H1 (cell line): ENCODE measurements around the gene MYRIP. TPM values are rescaled to one million over a fixed set of nuclear protein-coding genes. Genes with fewer than 3 reads are reported as not detected.

Experiments used
- CTCF ChIA-PET: fragments of 300-600 bp; sonication (Branson Sonifier 250); formaldehyde crosslinking; loops from one replicate; lab custom pipeline; 2021; ENCODE audit not compliant: partially characterized antibody; lab: Charles Lee
- POLR2A ChIA-PET: fragments of 300-600 bp; sonication (Branson Sonifier 250); formaldehyde crosslinking; loops from one replicate; lab custom pipeline; 2021; ENCODE audit warnings: inconsistent platforms; ENCODE audit not compliant: partially characterized antibody; lab: Charles Lee
- DNase-seq, 2 experiments: peaks; one replicate each; pipeline versions ENCODE4 v3.0.0 to v3.0.0-alpha.2; 2010 to 2022; ENCODE audit warnings: low spot score in 2 of 2, low read depth in 1 of 2, mixed read lengths in 1 of 2
- FAIRE-seq: peaks from 2 replicates; lab custom pipeline; 2011; peaks lifted over from hg19 to GRCh38; lab: Jason Lieb, UNC
- H2AFZ ChIP-seq: 2 replicates; pipeline ENCODE4 v1.8.1; 2012; ENCODE audit warnings: low read length, inconsistent platforms
- H2AK5ac ChIP-seq: 2 replicates; pipeline ENCODE4 v1.6.1; 2013; ENCODE audit warnings: low read depth, low read length
- H2BK120ac ChIP-seq: replicated peaks from 2 replicates; pipeline ENCODE3; 2013; ENCODE audit warnings: low read depth, low read length, inconsistent platforms
- H2BK12ac ChIP-seq: 2 replicates; pipeline ENCODE4 v1.6.1; 2013; ENCODE audit warnings: low read depth, low read length
- H2BK15ac ChIP-seq: 2 replicates; pipeline ENCODE4 v1.6.1; 2013; ENCODE audit warnings: low read length
- H2BK20ac ChIP-seq: 2 replicates; pipeline ENCODE4 v1.6.1; 2013; ENCODE audit warnings: low read length
- H2BK5ac ChIP-seq: 2 replicates; pipeline ENCODE4 v1.6.1; 2013; ENCODE audit warnings: low read depth, low read length
- H3K14ac ChIP-seq: 2 replicates; pipeline ENCODE4 v1.6.1; 2013; ENCODE audit warnings: inconsistent platforms; ENCODE audit not compliant: insufficient read length
- H3K18ac ChIP-seq: 2 replicates; pipeline ENCODE4 v1.6.1; 2013; ENCODE audit warnings: low read length; ENCODE audit errors: extremely low read depth
- H3K23ac ChIP-seq: 2 replicates; pipeline ENCODE4 v1.6.1; 2013; ENCODE audit warnings: inconsistent platforms; ENCODE audit not compliant: insufficient read length
- H3K23me2 ChIP-seq: 2 replicates; pipeline ENCODE4 v1.6.1; 2013; ENCODE audit warnings: low read depth, low read length
- H3K27ac ChIP-seq: 2 replicates; pipeline ENCODE4 v1.6.1; 2011; ENCODE audit warnings: low read depth, low read length, inconsistent platforms
- H3K27me3 ChIP-seq, 4 experiments: replicated peaks in 1 of 4; 1 replicate in 1 of 4; 2 replicates in 3 of 4; pipeline versions ENCODE4 v1.6.1 to v1.8.1; 2011 to 2013; ENCODE audit warnings: low read length in 3 of 4, mild to moderate bottlenecking in 3 of 4, inconsistent platforms in 2 of 4, mixed read lengths in 2 of 4, moderate library complexity in 1 of 4; ENCODE audit not compliant: control insufficient read depth in 3 of 4, insufficient read depth in 3 of 4; ENCODE audit errors: extremely low read depth in 1 of 4
- H3K36me3 ChIP-seq, 4 experiments: 2 replicates each; pipeline versions ENCODE4 v1.6.1 to v1.8.1; 2011 to 2013; ENCODE audit warnings: mild to moderate bottlenecking in 4 of 4, low read length in 3 of 4, moderate library complexity in 2 of 4, control low read depth in 1 of 4, inconsistent platforms in 1 of 4; ENCODE audit not compliant: insufficient read depth in 4 of 4, control insufficient read depth in 2 of 4
- H3K4ac ChIP-seq: replicated peaks from 2 replicates; pipeline ENCODE3; 2013; ENCODE audit warnings: low read length, low read depth, mixed read lengths, inconsistent platforms; ENCODE audit not compliant: insufficient read length
- H3K4me1 ChIP-seq, 4 experiments: replicated peaks in 1 of 4; 1 replicate in 1 of 4; 2 replicates in 3 of 4; pipeline versions ENCODE4 v1.6.1 to v1.8.1; 2011 to 2013; ENCODE audit warnings: low read length in 3 of 4, inconsistent platforms in 2 of 4, mixed read lengths in 1 of 4; ENCODE audit not compliant: insufficient read depth in 4 of 4, control insufficient read depth in 3 of 4
- H3K4me2 ChIP-seq, 2 experiments: 2 replicates each; pipeline versions ENCODE4 v1.6.1 to v1.8.1; 2011 to 2013; ENCODE audit warnings: low read depth in 2 of 2, low read length in 2 of 2, control low read depth in 1 of 2, inconsistent platforms in 1 of 2, mild to moderate bottlenecking in 1 of 2; ENCODE audit not compliant: insufficient read depth in 1 of 2
- H3K4me3 ChIP-seq, 4 experiments: fragments of 200-600, 300-600 bp in 1 of 4; sonication (generic), shearing (Covaris generic), sonication (Bioruptor Twin) in 1 of 4; 2 replicates each; pipeline versions ENCODE4 v1.5.1 to v1.8.1; 2011 to 2016; ENCODE audit warnings: low read length in 4 of 4, low read depth in 3 of 4, control low read depth in 2 of 4, inconsistent platforms in 2 of 4, mild to moderate bottlenecking in 2 of 4, mixed read lengths in 1 of 4, moderate library complexity in 1 of 4; ENCODE audit not compliant: insufficient read depth in 2 of 4; ENCODE audit errors: extremely low read depth in 1 of 4
- H3K56ac ChIP-seq: replicated peaks from 2 replicates; pipeline ENCODE3; 2013; ENCODE audit warnings: low read depth, mild to moderate bottlenecking, mixed read lengths, low read length, inconsistent platforms; ENCODE audit not compliant: insufficient read length
- H3K79me1 ChIP-seq: 2 replicates; pipeline ENCODE4 v1.6.1; 2013; ENCODE audit warnings: low read depth, low read length, control low read depth
- H3K79me2 ChIP-seq, 2 experiments: 2 replicates each; pipeline versions ENCODE4 v1.6.1 to v1.8.1; 2012 to 2013; ENCODE audit warnings: low read length in 2 of 2, mild to moderate bottlenecking in 2 of 2, inconsistent platforms in 1 of 2; ENCODE audit not compliant: insufficient read depth in 2 of 2, control insufficient read depth in 1 of 2
- H3K9ac ChIP-seq, 4 experiments: replicated peaks in 1 of 4; 1 replicate in 1 of 4; 2 replicates in 3 of 4; pipeline versions ENCODE4 v1.6.1 to v1.8.1; 2011 to 2013; ENCODE audit warnings: low read depth in 3 of 4, low read length in 3 of 4, control low read depth in 2 of 4, mild to moderate bottlenecking in 2 of 4, moderate library complexity in 2 of 4, inconsistent platforms in 1 of 4; ENCODE audit errors: extremely low read depth in 1 of 4
- H3K9me3 ChIP-seq, 2 experiments: 2 replicates each; pipeline versions ENCODE4 v1.6.1 to v1.8.1; 2012 to 2013; ENCODE audit warnings: mild to moderate bottlenecking in 2 of 2, moderate library complexity in 2 of 2, control low read depth in 1 of 2, inconsistent platforms in 1 of 2, low read depth in 1 of 2, low read length in 1 of 2, mixed read lengths in 1 of 2; ENCODE audit not compliant: insufficient read depth in 2 of 2
- H4K20me1 ChIP-seq, 2 experiments: replicated peaks in 1 of 2; 2 replicates each; pipeline versions ENCODE3 to v1.8.1; 2011 to 2013; ENCODE audit warnings: inconsistent platforms in 2 of 2, low read length in 2 of 2, mild to moderate bottlenecking in 1 of 2; ENCODE audit not compliant: insufficient read depth in 2 of 2, control insufficient read depth in 1 of 2
- H4K5ac ChIP-seq: 2 replicates; pipeline ENCODE4 v1.6.1; 2013; ENCODE audit warnings: low read length, low read depth, mixed read lengths, inconsistent platforms; ENCODE audit not compliant: insufficient read length
- H4K8ac ChIP-seq: 2 replicates; pipeline ENCODE4 v1.8.0; 2013; ENCODE audit warnings: mild to moderate bottlenecking, moderate library complexity, low read length, inconsistent platforms; ENCODE audit not compliant: insufficient read depth; ENCODE audit errors: extremely low read depth
- H4K91ac ChIP-seq: replicated peaks from 2 replicates; pipeline ENCODE3; 2013; ENCODE audit warnings: low read length, mixed read lengths, inconsistent platforms; ENCODE audit not compliant: insufficient read length
- CHD2 ChIP-seq: IDR thresholded peaks from 2 replicates; pipeline ENCODE4 v1.6.1; 2012; ENCODE audit warnings: low read length, improper control_type of control experiment
- CTBP2 ChIP-seq: IDR thresholded peaks from 2 replicates; pipeline ENCODE4 v1.7.0; 2011; ENCODE audit warnings: borderline replicate concordance, mild to moderate bottlenecking, moderate library complexity, mixed read lengths, low read length; ENCODE audit not compliant: insufficient read depth, insufficient read length
- GABPA ChIP-seq: IDR thresholded peaks from 2 replicates; pipeline ENCODE4 v1.6.1; 2011; ENCODE audit warnings: mild to moderate bottlenecking, low read length, moderate library complexity, borderline replicate concordance; ENCODE audit not compliant: insufficient read depth
- KDM4A ChIP-seq: IDR thresholded peaks from one replicate; pipeline ENCODE4 v1.7.1; 2012; ENCODE audit warnings: low read depth, mild to moderate bottlenecking, moderate library complexity, low read length, inconsistent platforms; ENCODE audit not compliant: severe bottlenecking
- RNF2 ChIP-seq: fragments of 200-900, 300-1000 bp; sonication (generic); IDR thresholded peaks from 2 replicates; pipeline ENCODE4 v1.7.1; 2016; ENCODE audit warnings: borderline replicate concordance, low read depth, mild to moderate bottlenecking, antibody characterized with exemption, low read length; ENCODE audit not compliant: poor library complexity, severe bottlenecking; ENCODE audit errors: missing control alignments
- YY1 ChIP-seq: IDR thresholded peaks from 2 replicates; pipeline ENCODE4 v1.6.1; 2011; ENCODE audit warnings: low read depth, mild to moderate bottlenecking, low read length
- WGBS, 2 experiments: shearing (Covaris generic) in 1 of 2; methylation state at CpG; one replicate each; pipeline versions ENCODE4 v1.1.6 to v1.1.7; 2013 to 2015; ENCODE audit warnings: low lambda C conversion rate in 2 of 2, mixed read lengths in 2 of 2, inconsistent platforms in 1 of 2, low coverage in 1 of 2, missing lambda C conversion rate in 1 of 2; ENCODE audit not compliant: insufficient replicate concordance in 2 of 2, insufficient coverage in 1 of 2, insufficient read length in 1 of 2; ENCODE audit errors: extremely low coverage in 1 of 2, missing lambda C conversion rate in 1 of 2; 5-methylcytosine and 5-hydroxymethylcytosine counted together
- polyA plus RNA-seq, 7 experiments: library from polyadenylated mRNA; depleted of rRNA in 3 of 7; stranded (reverse) in 5 of 7; unstranded in 2 of 7; fragments of >200 nt in 5 of 7; fragments of 200-250 nt in 2 of 7; gene quantifications; 1 replicate in 5 of 7; 2 replicates in 1 of 7; 4 replicates in 1 of 7; pipeline versions ENCODE4 v1.2.1 to v1.2.3, GENCODE V29; 2011 to 2013; ENCODE audit warnings: missing spikeins in 2 of 7, mixed read lengths in 2 of 7
- total RNA-seq: library from RNA; stranded (reverse); fragmentation: NEBNext Ultra II Directional; extraction: Animal tissue kit (Norgen Biotek cat#: 25700); gene quantifications from 2 replicates; pipeline ENCODE4 v1.2.1, GENCODE V29; 2021

MYRIP gene
- total and polyA plus RNA-seq, 2 of the 8 experiments (the other 6 are each of a cell fraction or from before 2014, with no cell fraction given): 0.54 to 4.3 TPM

DNA sequence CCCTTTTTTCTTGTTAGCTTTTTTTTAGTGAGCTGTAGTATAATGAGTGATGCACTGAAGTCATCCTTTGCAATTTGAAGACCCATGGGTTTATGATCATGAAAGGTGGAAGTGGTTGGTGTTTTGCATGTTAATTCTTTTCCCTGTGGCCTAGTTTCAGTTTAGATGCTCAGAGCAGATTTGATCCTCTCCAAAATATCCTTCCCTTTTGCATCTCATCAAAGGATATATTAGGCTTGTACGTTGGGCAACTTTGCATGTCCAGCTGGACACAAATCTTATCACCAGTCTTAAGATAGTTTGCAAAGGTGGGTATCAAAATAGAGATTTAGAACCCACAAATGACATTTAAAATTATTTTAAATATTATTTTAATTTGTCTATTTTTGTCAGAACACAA is 72.7 kb downstream of the MYRIP start:
- H3K27ac ChIP-seq: no peak overlapping the region
- no peak overlapping the region for H3K4me3 ChIP-seq

More for the DNA sequence above, 72.7 kb downstream of the MYRIP start:
- Histone ChIP-seq H3K14ac (no peak overlapping the region), H2BK120ac (no peak overlapping the region), H3K4me1 (no peaks in the 10 kb centered on the region), H4K20me1 (no peaks in the 10 kb centered on the region), H3K56ac (no peak overlapping the region), H3K27me3 (no peaks in the 10 kb centered on the region), H3K9ac (no peak overlapping the region), H3K9me3 (peaks cover 3 to 5% of the 10 kb centered on the region in 2 experiments; a peak in 2 of 4 replicates), H3K23ac (no peak overlapping the region), H2AFZ (no peak overlapping the region), H4K8ac (no peak overlapping the region), H3K79me1 (no peaks in the 10 kb centered on the region), H3K23me2 (no peaks in the 10 kb centered on the region), H3K4me2 (no peak overlapping the region), H2AK5ac (no peak overlapping the region), H3K79me2 (no peaks in the 10 kb centered on the region), H3K18ac (no peak overlapping the region), H3K4ac (no peak overlapping the region), H4K91ac (no peak overlapping the region), H2BK12ac (no peak overlapping the region), H4K5ac (no peak overlapping the region), H2BK5ac (no peak overlapping the region), H3K36me3 (no peaks in the 10 kb centered on the region), H2BK20ac (no peak overlapping the region), H2BK15ac (no peak overlapping the region)
- ChIA-PET POLR2A (no interaction called here), CTCF (no interaction called here)
- 92% methylated on average over 1 of the region's 1 CpG; no CpG with 5 or more reads in 1 of the 2 experiments for WGBS, 2 experiments
- TF ChIP-seq RNF2 (no peak), CTBP2 (no peak), YY1 (no peak), CHD2 (no peak), KDM4A (no peak), GABPA (no peak)
- FAIRE-seq (no peak), DNase-seq (no peak)
